ENCODE data around the gene TSHZ2. TPM values are rescaled to one million over a fixed set of nuclear protein-coding genes. Genes with fewer than 3 reads are reported as not detected.

Gene TSHZ2
- total RNA-seq, 1 experiment from 2014 or later: 0.20 TPM

- Mint-ChIP-seq H3K27ac (no peak overlapping the region), H3K4me1 (no peaks in the 10 kb centered on the region), H3K36me3 (no peaks in the 10 kb centered on the region), H3K4me3 (no peak overlapping the region), H3K27me3 (ENCODE audit: low read depth) (no peaks in the 10 kb centered on the region; the same call in 1 of the 2 replicates), H3K9me3 (peaks cover 7% of the 10 kb centered on the region; the same call in 1 of the 2 replicates)
- no peak for ATAC-seq
- DNase-seq (ENCODE audit: low spot score): no peak
- POLR2A ChIA-PET: no interaction called here
- CTCF ChIA-PET: interaction anchor here (1.5 kb wide), 1 partner anchor 18 kb away, joined by 5 read pairs; no protein-coding TSS in a partner anchor
- no peak for TF ChIP-seq ZNF396 (CRISPR knock-in tag; IDR thresholded peaks at IDR 0.05; ENCODE audit: borderline replicate concordance)
- no peak for TF ChIP-seq ELF4 (CRISPR knock-in tag; IDR thresholded peaks at IDR 0.05; ENCODE audit: low read depth)
- no peak for TF ChIP-seq EMX1 (CRISPR knock-in tag; IDR thresholded peaks at IDR 0.05)
- TF ChIP-seq ZNF671 (CRISPR knock-in tag; IDR thresholded peaks at IDR 0.05): no peak
- no peak for TF ChIP-seq ZNF425 (CRISPR knock-in tag; conservative IDR thresholded peaks at IDR 0.05)
- no peak for TF ChIP-seq CBFB (CRISPR knock-in tag; IDR thresholded peaks at IDR 0.05; ENCODE audit: low read depth)
- no peak for TF ChIP-seq KAT7 (CRISPR knock-in tag; IDR thresholded peaks at IDR 0.05; ENCODE audit: borderline replicate concordance)
- TF ChIP-seq CTCF (IDR thresholded peaks at IDR 0.05): no peak
Measured at GRCh38 chr20:53529658-53530057, 557.5 kb downstream of the TSHZ2 start.

- DNase-seq (ENCODE audit: low spot score): no peak
- Mint-ChIP-seq H3K9me3 (peaks cover 7% of the 10 kb centered on the region; the same call in 1 of the 2 replicates), H3K27ac (no peak overlapping the region), H3K36me3 (no peaks in the 10 kb centered on the region), H3K27me3 (ENCODE audit: low read depth) (no peaks in the 10 kb centered on the region; the same call in 1 of the 2 replicates), H3K4me3 (no peak overlapping the region), H3K4me1 (no peaks in the 10 kb centered on the region)
- CTCF ChIA-PET: interaction anchor here (1.5 kb wide), 1 partner anchor 17 kb away, joined by 5 read pairs; no protein-coding TSS in a partner anchor
- POLR2A ChIA-PET: no interaction called here
- no peak for ATAC-seq
- TF ChIP-seq ZNF671 (CRISPR knock-in tag; IDR thresholded peaks at IDR 0.05): no peak
- TF ChIP-seq MLX (CRISPR knock-in tag; IDR thresholded peaks at IDR 0.05): no peak
- TF ChIP-seq ZNF423 (CRISPR knock-in tag; IDR thresholded peaks at IDR 0.05): no peak
- TF ChIP-seq ATF1 (CRISPR knock-in tag; IDR thresholded peaks at IDR 0.05): no peak
- no peak for TF ChIP-seq GABPB1 (CRISPR knock-in tag; IDR thresholded peaks at IDR 0.05)
- TF ChIP-seq USF2 (CRISPR knock-in tag; IDR thresholded peaks at IDR 0.05): no peak
- TF ChIP-seq PRRX2 (CRISPR knock-in tag; IDR thresholded peaks at IDR 0.05): no peak
- no peak for TF ChIP-seq GRHL2 (CRISPR knock-in tag; IDR thresholded peaks at IDR 0.05; ENCODE audit: insufficient replicate concordance, severe bottlenecking)
- no peak for TF ChIP-seq ZNF138 (CRISPR knock-in tag; conservative IDR thresholded peaks at IDR 0.05)
- TF ChIP-seq USF1 (CRISPR knock-in tag; IDR thresholded peaks at IDR 0.05): no peak
- no peak for TF ChIP-seq HMGXB4 (CRISPR knock-in tag; IDR thresholded peaks at IDR 0.05)
- TF ChIP-seq NR2C2 (CRISPR knock-in tag; IDR thresholded peaks at IDR 0.05): no peak
- no peak for TF ChIP-seq AFF4 (CRISPR knock-in tag; IDR thresholded peaks at IDR 0.05; ENCODE audit: borderline replicate concordance)
- TF ChIP-seq ZNF121 (CRISPR knock-in tag; IDR thresholded peaks at IDR 0.05): no peak
- TF ChIP-seq SP1 (CRISPR knock-in tag; conservative IDR thresholded peaks at IDR 0.05): no peak
- no peak for TF ChIP-seq CREM (CRISPR knock-in tag; IDR thresholded peaks at IDR 0.05)
Measured at GRCh38 chr20:53530440-53530839, 558.3 kb downstream of the TSHZ2 start.

Data from WTC11 (cell line).